Thymus (tissue), 2 donors: ENCODE measurements around the gene ZNF618. TPM values are rescaled to one million over a fixed set of nuclear protein-coding genes. Genes with fewer than 3 reads are reported as not detected.

Source experiments
- polyA plus RNA-seq: library from polyadenylated mRNA; stranded (reverse); fragments of 200-250 nt; gene quantifications from one replicate; pipeline ENCODE4 v1.2.3, GENCODE V29; 2013
- total RNA-seq: library from RNA; stranded (reverse); fragments of 120-200 nt; gene quantifications from one replicate; pipeline ENCODE4 v1.2.4, GENCODE V29; 2013
- donor health status: healthy.

The ZNF618 gene
- total and polyA plus RNA-seq, 2 donors: 1.6 to 1.8 TPM

Other genes with a start within 250 kb of the ZNF618 start
- 0.38 TPM for gene AMBP, start 202.0 kb downstream of the ZNF618 start, total RNA-seq
- 0.82 TPM for gene AMBP, start 202.0 kb downstream of the ZNF618 start, polyA plus RNA-seq
- gene KIF12, start 223.0 kb downstream of the ZNF618 start, total RNA-seq: 7.8 TPM
- 1.8 TPM for gene KIF12, start 223.0 kb downstream of the ZNF618 start, polyA plus RNA-seq